Anterior cingulate cortex (tissue), 58 donors: ENCODE data around the gene ZFHX2.

Source experiments
- DNase-seq, 58 donors: peaks; one replicate each; lab custom pipeline; 2025; lab: John Stamatoyannopoulos, UW

The ZFHX2 gene

DNA sequence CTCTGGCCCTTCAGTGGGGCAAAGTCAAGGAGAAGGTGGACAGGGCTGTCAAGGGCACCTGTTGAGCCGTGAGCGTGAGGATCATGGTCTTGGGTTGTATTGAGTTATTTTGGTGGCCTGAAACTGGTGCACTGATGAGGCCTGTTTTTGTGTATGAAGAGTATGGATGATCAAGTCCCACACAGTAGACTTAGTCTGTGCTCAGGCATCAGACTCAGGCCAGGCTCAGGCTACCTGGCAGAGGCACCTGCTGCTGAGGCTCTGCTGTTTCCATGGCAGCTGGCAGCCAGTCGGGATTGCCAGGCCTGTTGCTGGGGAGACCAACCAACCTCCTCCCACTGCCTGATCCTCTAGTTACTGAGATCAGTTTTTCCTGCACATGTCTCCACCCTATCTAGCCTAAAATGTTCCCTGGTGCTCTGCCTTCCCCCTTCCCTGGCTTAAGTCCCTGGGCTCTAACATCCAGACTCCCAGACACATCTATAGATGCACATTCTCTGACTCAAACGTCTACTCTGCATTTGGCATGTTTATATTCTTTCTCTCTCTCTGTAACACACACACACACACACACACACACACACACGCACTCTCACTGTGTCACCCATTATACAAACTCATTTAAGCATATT is 21.9 kb upstream of the ZFHX2 start:
- peak in 28 of 58 donors; percentile 22 to 86 (median 49) for DNase-seq

DNA sequence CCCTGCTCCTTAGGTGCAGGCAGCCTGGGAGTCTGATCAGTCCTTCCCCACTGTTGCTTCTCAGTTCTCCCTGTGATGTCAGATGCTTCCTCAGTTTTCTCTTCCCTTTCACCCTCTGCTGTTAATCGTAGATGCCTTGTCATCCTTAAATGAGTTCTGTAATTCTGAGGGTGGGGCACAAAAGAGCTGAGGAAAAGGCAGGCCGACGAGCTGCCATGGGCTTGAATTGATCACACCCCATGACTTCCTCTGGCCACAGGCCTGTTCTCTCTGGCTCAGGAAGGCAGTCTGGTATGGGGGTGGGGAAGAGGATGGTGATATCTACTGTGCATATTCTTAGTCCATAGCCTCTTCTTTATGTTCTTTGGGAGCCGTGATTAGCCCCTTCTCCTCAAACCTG is 21.3 kb upstream of the ZFHX2 start:
- DNase-seq, result no peak

DNA sequence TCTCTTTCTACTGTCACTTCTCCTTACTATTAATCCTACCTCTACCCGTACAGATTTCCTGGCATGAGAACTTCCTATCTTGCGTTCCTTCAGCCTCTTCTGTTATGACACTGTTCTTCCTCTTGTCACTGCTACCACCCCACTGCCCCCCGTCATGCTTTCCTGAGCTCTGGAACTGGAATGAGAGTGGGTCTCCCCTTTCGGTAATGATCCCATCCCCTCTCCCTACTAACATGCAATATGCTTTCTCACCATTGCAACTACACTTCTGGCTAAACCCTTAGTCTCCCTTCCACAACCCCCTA is 20.9 kb upstream of the ZFHX2 start:
- DNase-seq, result no peak

DNA sequence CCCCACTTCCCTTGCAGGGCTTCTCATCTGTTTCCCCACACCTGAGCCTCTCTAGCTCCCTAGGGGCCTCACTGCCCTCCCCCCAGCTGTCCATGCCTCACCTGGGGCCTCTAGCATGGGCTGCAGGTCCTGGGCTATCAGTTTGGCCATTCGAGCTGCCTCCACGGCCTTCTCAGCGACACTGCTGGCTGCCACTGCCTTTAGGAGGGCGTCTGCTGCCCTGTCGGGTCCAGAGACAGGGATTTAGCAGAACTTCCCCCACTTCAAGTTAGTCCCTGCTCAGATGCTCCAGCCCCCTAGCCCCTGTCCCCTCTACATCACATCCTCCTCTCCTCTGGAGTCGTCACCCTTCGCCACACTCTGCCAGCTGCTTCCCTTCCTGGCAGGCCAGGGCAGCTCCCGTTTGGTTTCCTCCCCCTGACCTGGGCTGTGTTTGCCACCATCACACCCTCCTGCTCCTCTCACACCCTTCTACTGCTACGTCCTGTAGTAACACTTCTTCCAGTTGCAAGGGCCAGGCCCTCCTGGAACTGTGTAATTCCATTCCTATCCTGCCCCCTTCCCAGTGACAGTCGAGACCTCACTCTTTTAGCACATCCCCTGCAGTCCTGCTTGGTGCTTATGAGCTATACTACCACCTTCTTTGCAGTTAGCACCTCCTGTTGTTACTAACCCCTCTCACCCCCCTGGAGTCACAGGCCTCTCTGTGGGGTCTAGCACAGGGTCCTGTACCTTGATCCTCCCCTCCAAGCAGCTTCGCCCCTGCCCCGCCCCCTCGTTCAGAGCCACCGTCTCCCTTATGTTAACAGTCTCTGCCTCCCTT is 20.3 kb upstream of the ZFHX2 start:
- DNase-seq, result no peak

DNA sequence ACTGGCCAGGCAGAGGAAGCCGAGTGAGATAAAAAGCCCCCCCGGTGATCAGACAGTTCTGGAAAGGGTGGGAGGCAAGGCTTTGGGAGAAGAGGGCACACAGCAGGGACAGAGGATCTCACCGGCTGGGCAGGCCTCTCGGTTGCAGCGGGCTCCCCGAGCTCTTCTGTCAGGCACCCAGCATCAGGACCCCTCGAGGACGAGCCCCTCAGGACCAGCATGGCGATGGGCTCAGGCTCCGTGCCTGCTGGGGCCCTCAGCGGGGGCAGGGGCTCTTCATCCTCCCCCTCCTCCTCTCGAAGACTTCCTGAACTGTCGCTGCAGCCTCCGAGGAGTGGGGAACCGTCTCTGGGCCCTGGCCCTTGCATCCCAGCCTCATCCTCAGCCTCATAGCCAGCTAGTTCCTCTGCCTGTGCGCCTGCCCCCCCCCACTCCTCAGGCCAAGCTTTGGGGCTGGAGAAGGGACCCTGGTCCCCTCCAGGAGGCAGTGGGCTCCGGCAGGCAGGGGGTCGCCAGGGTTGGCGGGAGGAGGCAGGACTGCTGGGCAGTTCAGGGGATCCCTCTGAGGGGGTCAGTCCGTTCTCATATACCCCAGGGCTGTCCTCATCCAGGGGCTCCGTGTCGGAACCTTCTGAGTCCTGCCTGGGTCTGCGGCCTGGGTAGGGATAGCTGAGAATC is 19.4 kb upstream of the ZFHX2 start:
- no peak for DNase-seq

DNA sequence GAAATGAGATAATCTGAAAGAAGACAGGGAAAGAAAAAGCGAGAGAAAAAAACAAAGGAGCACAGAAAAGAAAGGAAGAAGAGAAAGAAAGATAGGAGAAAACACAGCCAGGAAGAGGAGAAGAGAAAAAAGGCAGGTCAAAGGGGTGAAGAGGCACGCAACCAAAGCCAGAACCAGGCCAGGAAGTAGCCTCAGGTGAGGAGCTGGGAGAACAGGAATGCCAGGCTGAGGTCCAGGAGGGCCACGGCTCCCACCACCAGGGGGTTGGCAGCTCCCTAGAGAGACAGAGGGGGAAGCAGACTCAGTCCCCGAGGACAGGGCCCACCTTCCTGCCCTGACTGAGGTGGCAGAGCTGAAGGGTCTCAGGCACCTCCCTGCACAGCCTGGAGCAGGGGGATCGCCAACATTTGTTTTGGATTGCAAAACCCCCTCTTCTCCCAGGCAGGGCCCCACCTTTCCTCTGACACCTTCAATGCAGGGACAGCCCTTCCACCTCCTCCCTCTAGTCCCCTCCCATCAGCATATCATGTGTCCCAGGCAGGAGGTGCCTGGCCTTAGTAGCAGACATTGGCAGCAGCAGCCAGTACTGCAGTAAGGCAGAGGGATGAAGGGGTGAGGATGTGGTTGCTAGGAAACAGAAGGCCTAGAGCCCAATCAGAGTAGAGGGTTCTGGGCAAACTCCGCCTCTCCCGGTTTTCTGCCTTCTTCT is 18.0 kb upstream of the ZFHX2 start:
- peak in 49 of 58 donors; percentile 22 to 94 (median 69) for DNase-seq

DNA sequence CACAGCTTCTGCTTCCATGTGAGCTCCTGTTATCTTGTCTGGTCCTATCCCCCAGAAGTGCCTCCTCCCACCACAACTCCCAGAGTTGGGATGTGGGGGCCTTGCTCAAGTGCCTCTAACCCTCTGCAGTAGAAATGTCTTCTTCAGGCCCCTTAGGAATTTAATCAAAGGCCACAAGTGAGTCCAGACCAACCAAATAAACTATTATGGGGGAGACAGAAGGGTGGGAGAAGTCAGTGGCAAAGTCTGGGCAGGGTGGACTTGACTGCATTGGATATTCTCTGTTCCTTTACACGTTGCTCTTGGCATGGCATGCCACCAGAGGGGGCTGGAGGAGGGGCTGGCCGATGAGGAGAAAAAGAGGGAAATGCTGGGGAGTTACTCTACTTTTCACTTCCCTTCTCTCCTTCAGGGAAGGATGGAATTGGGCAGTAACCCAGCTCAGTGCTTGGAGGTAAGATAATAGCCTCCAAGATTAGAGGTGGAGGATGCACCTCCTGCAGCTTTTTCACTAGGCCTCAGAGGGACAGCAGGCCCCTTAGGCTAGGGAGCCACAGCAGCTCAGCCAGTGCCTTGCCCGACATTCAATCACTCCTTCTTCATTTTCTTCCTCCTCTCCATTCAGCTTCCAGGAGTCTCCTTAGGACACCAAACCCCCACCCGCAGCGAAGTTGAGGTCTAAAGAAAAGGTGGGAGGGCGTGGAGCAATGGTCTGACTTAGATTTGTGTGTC is 17.2 kb upstream of the ZFHX2 start:
- DNase-seq, result peak in 7 of 58 donors; percentile 19 to 44 (median 30)

DNA sequence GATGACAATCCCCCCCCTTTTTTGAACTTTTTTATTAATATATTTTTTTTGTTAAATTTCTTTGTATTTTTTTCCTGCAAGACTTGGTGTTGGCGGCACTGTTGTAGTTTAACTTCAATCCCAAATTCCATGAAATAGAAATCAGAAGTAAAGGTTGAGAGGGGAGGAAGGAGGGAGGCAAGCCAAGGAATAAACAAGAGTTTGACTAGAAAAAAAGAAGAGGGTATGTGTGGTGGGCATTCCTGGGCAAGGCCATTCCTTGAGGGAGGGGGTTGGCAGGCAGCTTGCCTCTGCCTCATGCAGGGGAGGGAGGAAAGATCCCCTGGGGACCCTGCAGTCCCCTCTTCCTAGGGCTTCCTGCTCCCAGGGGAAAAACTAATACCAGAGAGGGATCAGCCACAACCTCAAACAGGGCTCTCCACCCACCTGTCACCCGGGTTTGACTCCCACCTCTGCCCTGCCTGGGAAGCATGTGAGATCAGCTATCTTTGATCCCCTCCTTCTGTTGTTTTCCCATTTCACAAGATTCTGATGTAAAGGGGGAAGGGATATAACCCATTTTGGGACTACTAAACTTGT is 16.5 kb upstream of the ZFHX2 start:
- DNase-seq, result peak in 2 of 58 donors; percentile 38 to 56

DNA sequence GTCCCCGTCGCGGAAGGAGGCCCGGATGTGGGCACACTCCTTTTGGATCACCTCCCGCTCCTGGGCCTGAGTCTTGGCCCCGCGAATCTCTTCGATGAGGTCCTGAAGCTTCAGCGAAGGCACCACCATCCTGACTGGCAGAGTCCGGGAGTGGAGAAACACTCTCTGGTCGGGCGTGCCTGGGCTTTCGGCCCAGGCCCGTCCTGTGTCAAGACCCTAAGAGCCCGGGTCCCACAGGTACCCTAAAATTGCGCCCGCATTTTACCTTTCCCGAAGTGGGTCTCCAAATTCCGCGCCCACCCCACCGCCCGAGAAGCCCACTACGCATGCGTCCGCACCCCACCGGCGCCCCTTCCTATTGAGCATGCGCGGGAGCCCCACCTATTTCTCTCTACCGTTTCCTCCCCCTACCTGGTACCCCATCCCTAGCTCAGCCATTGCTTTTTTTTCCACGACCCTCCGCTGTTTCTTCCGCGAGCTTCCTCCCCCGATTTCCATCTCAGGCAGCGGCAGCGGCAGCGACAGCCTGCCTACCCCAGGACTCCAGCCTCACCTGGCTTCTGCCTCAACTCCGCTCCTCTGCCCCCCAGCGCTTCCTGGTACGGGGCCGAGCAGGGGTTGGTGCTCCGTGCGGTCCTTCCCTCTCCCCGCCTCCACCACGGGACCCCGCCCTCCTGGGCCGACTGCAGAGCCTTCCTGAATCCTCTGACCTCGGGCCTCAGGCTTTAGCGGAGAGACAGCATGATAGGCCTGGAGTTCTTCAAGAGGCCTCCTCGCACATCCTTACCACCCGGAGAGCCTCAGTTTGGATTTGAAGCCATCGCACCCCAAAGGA is 15.8 kb upstream of the ZFHX2 start, which contains the start of gene AP1G2:
Gene AP1G2 (minus strand): TSS at position 606 of the 835 bp plus-strand sequence. CDS start 477 bp downstream, at position 129.
- peak in 53 of 58 donors; percentile 52 to 84 (median 67) for DNase-seq

DNA sequence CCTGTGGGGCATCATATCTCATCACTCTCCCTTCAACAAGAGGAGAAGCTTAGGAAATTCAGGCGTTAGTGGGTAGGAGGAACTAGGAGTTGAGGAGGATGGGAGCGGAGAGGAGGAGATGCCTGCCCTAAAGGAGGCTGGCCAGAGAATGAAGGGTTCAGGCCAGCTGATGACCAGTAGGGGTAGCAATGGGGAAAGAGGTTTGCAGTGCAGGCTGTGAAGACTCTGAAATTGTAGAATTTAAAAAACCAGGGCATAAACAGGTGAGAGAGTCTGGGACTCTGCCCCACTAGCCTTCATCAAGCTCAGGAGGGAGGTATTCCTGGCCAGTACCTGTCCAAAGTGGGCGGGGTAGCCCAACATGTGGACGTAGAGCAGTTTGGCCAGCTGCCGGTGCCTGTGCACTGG is 15.2 kb upstream of the ZFHX2 start:
- DNase-seq, result peak in 1 of 58 donors; percentile 53

DNA sequence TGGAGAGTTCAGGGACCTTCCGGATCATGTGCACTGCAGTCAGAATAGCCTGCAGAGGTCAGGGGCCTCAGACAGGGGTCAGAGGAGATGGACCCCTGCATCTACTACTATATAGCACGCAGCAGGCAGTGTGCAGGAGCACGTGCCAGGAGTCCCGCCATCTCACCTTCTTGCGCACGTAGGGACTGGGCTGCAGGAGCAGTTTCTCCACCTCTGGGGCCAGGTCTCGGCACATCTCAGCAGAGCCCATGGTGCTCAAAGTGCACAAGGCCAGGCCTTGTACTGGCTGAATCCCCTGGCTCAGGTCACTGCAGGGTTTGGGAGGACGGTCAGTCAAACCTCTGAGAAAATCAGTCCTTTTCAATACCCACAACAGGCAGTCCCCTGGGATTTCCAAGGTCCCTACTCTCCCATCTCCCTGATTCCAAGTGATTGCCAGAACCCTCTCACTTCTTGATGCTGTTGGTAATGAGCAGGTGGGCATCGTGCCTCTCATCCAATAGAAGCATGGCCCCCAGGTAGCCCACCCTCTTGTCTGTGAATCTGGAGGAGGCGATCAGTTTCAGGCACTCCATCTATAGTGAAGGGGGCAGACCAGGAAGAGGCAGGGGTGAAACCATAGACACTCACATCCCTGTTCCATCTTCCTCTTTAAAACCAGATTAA is 14.7 kb upstream of the ZFHX2 start:
- DNase-seq, result no peak

DNA sequence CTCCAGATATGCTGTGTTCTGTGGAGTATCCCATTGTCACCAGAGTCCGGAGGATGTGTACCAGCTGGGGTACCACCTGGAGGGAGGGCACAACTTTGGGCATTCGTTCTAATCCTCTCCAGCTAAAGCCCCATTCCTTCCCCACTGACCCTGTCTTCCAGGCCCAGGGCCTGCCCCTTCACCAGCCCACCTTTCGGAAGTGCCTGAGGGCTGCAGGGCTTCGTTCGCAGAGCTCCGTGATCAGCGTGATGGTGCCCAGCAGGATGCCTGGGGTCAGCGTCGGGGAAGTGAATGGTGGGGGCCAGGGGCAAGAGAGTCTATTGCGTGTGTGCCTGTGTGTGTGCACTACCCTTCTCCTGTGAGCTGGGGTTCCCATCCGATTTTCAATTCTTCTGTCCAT is 14.1 kb upstream of the ZFHX2 start:
- no peak for DNase-seq

DNA sequence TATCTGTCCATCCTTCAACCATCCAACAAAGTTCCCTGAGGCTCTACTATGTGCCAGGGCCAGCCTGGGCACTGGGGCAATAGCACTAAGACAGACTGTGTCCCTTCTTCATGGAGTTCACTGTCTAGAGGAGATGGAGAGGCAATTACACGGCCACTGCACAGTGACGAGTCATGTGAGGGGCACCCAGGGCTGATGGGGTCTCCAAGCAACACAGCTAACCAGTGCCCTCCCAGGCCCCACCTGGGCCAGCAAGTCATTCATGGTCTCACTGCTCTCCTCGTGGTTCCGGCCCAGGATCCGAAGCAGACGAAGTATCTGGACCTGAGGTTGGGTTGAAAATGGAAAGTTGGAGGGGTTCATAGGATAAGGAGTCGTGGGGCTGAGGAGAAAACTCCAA is 13.3 kb upstream of the ZFHX2 start:
- DNase-seq, result no peak

DNA sequence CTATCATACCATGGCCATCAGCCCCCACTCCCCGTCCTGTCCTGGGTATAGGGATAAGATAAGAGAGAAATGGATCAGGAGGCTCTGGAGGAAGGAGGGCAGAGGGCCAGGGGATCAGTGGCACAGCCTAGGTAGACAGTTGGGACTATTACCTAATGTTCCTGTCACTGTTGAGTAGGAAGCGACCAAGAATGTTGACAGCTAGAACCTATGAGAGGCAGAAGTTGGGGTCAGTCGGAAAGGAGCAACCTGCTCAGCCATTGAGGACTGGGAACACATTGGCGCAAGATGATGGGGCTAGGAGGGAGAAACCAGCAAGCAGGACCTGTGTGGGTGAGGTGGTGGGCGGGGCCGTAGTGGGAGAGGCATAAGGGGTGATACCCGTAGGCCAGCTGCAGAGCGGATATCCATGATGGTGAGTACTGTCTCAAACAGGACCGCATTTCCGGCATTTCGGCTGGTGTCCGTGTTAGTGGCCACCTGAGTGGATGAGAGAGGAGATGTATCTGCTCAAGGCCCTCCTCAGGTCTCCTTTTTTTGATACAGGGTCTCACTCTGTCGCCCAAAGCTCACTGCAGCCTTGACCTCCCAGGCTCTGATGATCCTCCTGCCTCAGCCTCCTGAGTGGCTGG is 12.7 kb upstream of the ZFHX2 start:
- DNase-seq, result no peak

DNA sequence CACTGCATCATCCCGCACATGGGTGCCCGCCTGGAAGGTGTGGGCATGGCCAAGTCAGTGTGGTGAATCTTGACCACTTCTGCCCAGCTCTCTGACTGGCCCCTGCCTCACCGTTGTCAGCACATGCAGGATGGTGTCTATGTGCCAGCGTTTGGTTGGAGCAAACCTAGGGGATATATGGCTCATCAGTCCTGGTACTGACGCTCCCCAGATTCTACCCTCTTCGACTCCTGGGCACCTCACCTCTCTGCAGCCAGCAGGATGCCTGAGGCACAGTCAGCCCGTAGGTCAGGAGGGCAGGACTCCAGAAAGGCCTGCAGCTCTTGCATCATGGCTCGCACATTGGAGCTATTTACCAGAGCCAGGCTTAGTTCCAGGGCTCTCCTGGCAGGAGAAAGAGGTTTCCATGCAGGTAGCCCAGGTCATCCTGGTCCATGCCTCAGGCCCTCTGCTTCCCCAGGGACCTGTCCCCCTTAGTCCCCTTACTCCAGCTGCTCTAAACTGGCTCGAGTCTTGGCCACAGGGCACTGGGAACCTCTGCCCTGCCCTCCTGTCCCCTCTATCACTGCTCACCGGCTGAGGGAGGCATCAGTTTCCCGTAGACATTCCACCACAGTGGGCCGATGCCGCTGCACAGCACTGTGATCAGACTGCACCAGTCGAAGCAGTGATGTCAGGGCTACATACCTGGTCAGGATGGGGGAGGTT is 12.1 kb upstream of the ZFHX2 start:
- no peak for DNase-seq

DNA sequence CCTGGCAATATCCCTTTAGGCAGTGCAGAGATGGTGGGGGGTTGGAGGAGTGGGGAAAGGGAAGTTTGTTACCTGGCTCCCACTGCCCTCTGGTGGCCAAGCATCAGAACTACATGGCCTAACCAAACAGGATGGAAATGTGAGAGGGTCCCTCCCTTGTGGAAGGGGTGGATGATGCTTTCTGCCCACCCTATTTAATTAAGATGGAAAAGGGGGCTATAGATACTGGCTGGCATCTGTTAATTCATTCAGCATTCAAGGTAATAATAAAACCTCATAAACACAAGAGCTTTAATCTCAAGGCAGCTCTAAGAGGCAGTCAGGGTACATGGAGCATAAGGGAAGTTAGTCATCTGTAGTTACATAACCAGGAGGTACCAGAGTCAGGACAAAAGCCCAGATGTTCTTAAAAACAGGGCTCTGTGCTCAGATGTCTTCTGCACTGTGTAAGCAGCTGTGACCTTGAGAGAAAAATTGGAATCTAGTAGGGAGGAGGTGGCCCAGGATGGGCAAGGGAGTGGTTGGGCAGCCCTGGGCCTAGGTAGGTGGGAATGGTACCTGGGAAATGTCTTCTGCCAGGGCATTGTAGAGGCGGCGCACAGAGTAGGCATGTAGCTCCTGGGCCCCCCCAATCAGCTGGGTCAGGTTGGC is 11.4 kb upstream of the ZFHX2 start:
- peak in 36 of 58 donors; percentile 11 to 72 (median 38) for DNase-seq
